Activated CD8-positive, alpha-beta memory T cell treated with anti-CD3 and anti-CD28 coated beads, Interleukin-2, amount 50 U/mL, for 24 hours (primary cell): ENCODE data around the gene SLC9A5.

Experiments used
- DNase-seq: peaks from one replicate; pipeline ENCODE4 v3.0.0-alpha.2; 2020; ENCODE audit errors: extremely low read depth

Gene SLC9A5

GRCh38 chr16:67248401-67249177, at the start of gene SLC9A5:
Gene SLC9A5, plus strand, starts transcription at chr16:67248979. Its CDS starts 36 bp downstream, at chr16:67249015.
- DNase-seq = no peak

- DNase-seq = no peak
Measured at GRCh38 chr16:67199011-67199807, 49.6 kb upstream of the SLC9A5 start, which contains the start of gene ELMO3. Gene ELMO3, plus strand, starts transcription at chr16:67199131. Its CDS starts 196 bp downstream, at chr16:67199327.

- DNase-seq = no peak
Measured at GRCh38 chr16:67199808-67200198, 49.0 kb upstream of the SLC9A5 start.

GRCh38 chr16:67200491-67200890, 48.3 kb upstream of the SLC9A5 start:
- DNase-seq = no peak

- no peak for DNase-seq
Measured at GRCh38 chr16:67201411-67202345, 47.1 kb upstream of the SLC9A5 start.

- DNase-seq = no peak
Measured at GRCh38 chr16:67202426-67202825, 46.4 kb upstream of the SLC9A5 start.

GRCh38 chr16:67202956-67203493, 45.8 kb upstream of the SLC9A5 start:
- no peak for DNase-seq

GRCh38 chr16:67204076-67204475, 44.7 kb upstream of the SLC9A5 start:
- no peak for DNase-seq

GRCh38 chr16:67206129-67206837, 42.5 kb upstream of the SLC9A5 start:
- DNase-seq = no peak

- DNase-seq = no peak
Measured at GRCh38 chr16:67206838-67207248, 41.9 kb upstream of the SLC9A5 start.

GRCh38 chr16:67207249-67208091, 41.3 kb upstream of the SLC9A5 start:
- no peak for DNase-seq

- no peak for DNase-seq
Measured at GRCh38 chr16:67208154-67208896, 40.5 kb upstream of the SLC9A5 start.

GRCh38 chr16:67209565-67209964, 39.2 kb upstream of the SLC9A5 start:
- DNase-seq = no peak

GRCh38 chr16:67210069-67210937, 38.5 kb upstream of the SLC9A5 start:
- no peak for DNase-seq

- no peak for DNase-seq
Measured at GRCh38 chr16:67211674-67212073, 37.1 kb upstream of the SLC9A5 start.

GRCh38 chr16:67212766-67213165, 36.0 kb upstream of the SLC9A5 start:
- no peak for DNase-seq

- DNase-seq = no peak
Measured at GRCh38 chr16:67213197-67214019, 35.4 kb upstream of the SLC9A5 start.
